Measurements from ENCODE around the gene APOC4. TPM values are rescaled to one million over a fixed set of nuclear protein-coding genes. Genes with fewer than 3 reads are reported as not detected.
"Not testable (repeated sequence)": the region's sequence is repeated elsewhere in the genome, so short reads cannot be mapped to it uniquely, and the experiment has no call there.

APOC4 gene
- total RNA-seq, 1 experiment from 2014 or later: not detected

DNA sequence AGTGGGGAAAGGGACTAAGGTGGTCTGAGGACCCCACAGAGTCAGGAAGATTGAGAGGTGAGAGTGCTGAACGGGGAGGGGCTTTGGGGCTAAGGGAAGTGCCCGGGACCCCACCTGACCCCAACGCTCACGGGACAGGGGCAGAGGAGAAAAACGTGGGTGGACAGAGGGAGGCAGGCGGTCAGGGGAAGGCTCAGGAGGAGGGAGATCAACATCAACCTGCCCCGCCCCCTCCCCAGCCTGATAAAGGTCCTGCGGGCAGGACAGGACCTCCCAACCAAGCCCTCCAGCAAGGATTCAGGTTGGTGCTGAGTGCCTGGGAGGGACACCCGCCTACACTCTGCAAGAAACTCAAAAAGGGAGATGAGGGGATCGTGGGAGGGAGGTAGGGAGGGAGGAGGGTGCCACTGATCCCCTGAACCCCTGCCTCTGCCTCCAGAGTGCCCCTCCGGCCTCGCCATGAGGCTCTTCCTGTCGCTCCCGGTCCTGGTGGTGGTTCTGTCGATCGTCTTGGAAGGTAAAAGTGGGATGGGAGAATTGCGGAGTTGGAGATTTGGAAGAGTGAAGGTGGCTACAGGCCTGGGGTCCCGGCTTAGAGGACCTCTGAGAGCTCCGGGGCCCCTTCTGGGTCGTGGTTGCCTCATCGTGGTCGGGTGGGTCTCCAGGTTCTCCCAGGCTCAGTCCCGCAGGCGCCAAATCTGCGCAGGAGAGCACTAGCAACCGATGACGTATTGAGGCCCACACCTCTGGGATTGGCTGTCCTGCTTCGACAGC, 27.4 kb upstream of the APOC4 start, which contains the start of gene APOC1:
Gene APOC1 (plus strand): TSS at position 176 of the 774 bp plus-strand sequence. CDS start 284 bp downstream, at position 460.
- DNase-seq (ENCODE audit: low spot score): not testable (repeated sequence)

DNA sequence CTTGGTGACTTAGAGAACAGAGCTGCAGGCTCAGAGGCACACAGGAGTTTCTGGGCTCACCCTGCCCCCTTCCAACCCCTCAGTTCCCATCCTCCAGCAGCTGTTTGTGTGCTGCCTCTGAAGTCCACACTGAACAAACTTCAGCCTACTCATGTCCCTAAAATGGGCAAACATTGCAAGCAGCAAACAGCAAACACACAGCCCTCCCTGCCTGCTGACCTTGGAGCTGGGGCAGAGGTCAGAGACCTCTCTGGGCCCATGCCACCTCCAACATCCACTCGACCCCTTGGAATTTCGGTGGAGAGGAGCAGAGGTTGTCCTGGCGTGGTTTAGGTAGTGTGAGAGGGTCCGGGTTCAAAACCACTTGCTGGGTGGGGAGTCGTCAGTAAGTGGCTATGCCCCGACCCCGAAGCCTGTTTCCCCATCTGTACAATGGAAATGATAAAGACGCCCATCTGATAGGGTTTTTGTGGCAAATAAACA, 17.8 kb upstream of the APOC4 start:
- no peak for DNase-seq (ENCODE audit: low spot score)

- DNase-seq (ENCODE audit: low spot score): peak; percentile 72
These were observed 16.7 kb upstream of the APOC4 start for GRCh38 chr19:44925114-44925891.

DNA sequence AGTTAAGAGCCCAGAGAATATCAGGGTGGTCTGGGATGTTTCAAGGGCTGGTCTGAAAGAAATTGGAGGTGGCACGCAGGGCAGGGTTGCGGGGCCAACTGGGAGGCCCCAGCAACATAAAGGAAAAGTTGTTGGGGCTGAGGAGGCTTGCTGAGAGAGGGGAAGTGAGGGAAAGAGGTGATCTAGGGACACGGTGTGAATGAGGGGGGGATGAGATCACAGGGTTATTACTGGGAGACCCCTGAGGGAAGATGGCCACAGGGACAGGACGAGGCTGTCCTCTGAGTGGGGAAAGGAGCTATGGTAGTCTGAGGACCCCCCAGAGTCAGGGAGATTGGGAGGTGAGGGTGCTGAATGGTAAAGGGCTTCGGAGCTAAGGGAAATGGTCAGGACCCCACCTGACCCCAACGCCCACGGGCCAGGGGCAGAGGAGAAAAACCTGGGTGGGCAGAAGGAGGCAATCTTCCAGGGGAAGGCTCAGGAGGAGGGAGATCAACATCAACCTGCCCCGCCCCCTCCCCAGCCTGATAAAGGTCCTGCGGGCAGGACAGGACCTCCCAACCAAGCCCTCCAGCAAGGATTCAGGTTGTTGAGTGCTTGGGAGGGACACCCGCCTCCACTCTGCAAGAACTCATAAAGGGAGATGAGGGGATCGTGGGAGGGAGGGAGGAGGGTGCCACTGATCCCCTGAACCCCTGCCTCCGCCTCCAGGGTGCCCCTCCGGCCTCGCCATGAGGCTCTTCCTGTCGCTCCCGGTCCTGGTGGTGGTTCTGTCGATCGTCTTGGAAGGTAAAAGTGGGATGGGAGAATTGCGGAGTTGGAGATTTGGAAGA, 15.6 kb upstream of the APOC4 start:
- DNase-seq (ENCODE audit: low spot score): not testable (repeated sequence)

GRCh38 chr19:44927746-44928145, 14.3 kb upstream of the APOC4 start:
- DNase-seq (ENCODE audit: low spot score): peak; percentile 76

DNA sequence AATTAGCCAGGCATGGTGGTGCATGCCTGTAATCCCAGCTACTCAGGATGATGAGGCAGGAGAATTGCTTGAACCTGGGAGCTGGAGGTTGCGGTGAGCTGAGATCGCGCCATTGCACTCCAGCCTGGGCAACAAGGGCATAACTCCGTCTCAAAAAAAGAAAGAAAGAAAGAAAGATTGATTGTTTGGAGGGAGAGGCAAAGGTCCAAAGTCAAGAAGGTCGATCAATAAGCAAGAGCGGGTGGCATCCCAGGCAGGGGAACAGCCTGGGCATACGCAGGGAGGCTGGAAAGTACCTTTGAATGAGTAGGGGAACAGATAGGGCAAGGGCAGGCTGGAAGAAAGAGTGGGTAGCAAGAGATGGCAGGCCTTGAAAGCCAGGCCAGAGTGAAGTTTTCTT, 11.9 kb upstream of the APOC4 start:
- DNase-seq (ENCODE audit: low spot score): no peak

DNA sequence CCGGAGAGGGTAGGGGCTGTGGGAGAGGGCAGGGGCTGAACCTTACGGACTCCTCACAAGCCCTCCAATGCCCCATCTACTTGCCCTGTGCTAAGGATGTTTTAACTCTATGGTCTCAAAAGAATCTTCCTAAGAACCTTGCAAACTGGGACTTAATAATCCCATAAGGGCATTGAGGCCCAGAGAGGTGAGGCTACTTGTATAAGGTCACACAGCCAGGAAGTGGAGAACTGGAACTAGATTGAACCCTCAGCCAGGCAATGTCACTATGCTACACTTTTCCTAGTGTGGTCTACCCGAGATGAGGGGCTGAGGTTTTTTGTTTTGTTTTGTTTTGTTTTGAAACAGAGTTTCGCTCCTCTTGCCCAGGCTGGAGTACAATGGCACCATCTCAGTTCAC, 10.5 kb upstream of the APOC4 start:
- DNase-seq (ENCODE audit: low spot score): no peak

GRCh38 chr19:44939668-44940067, 2.4 kb upstream of the APOC4 start:
- no peak for DNase-seq (ENCODE audit: low spot score)

DNA sequence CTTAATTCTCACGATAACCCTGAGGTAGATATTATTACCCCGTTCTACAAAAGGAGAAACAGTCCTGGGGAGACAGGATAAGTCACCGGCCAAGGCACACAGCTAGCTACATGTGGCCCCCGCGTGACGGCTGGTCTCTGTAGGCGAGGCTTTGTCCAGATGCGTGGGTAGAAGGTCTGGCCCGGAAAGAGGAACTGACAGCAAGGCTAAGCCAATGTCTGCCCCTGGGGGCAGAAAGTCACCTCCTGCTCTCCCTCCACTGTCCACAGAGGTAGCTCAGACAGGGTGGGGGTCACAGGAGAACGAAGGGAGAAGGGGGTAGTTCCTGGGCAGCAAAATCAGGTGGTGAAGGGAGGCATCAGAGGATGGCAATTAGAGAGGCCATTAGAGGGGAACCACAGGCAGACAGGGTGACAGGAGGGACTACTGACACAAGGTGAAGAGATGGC, 1.8 kb downstream of the APOC4 start:
- DNase-seq (ENCODE audit: low spot score): no peak

DNA sequence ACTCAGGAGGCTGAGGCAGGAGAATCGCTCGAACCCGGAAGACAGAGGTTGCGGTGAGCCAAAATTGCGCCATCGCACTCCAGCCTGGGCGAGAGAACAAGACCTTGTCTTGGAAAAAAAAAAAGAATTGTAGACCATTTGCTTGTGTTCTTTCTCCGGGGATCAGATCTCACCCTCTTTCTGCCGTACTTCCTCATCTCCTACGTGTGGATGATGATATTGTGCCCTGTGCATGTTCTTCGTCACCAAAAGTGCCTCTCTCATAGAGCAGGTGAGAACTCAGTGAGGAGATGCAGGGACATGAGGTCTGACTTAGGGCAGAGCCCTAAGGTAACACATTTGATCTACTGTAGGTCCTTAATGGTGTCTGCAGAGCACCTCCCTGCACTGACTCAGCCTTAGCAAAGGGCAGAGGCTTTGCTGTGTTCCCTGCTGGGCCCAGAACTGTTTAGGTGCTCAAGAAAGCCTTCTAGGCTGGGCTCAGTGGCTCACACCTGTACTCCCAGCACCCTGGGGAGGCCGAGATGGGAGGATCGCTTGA, 5.1 kb downstream of the APOC4 start:
- DNase-seq (ENCODE audit: low spot score): no peak

- DNase-seq (ENCODE audit: low spot score): no peak
These were observed 6.2 kb downstream of the APOC4 start for GRCh38 chr19:44948237-44948636.

- DNase-seq (ENCODE audit: low spot score): no peak
These were observed 6.8 kb downstream of the APOC4 start for GRCh38 chr19:44948763-44949374.

GRCh38 chr19:44949550-44949949, 7.5 kb downstream of the APOC4 start:
- DNase-seq (ENCODE audit: low spot score): no peak

DNA sequence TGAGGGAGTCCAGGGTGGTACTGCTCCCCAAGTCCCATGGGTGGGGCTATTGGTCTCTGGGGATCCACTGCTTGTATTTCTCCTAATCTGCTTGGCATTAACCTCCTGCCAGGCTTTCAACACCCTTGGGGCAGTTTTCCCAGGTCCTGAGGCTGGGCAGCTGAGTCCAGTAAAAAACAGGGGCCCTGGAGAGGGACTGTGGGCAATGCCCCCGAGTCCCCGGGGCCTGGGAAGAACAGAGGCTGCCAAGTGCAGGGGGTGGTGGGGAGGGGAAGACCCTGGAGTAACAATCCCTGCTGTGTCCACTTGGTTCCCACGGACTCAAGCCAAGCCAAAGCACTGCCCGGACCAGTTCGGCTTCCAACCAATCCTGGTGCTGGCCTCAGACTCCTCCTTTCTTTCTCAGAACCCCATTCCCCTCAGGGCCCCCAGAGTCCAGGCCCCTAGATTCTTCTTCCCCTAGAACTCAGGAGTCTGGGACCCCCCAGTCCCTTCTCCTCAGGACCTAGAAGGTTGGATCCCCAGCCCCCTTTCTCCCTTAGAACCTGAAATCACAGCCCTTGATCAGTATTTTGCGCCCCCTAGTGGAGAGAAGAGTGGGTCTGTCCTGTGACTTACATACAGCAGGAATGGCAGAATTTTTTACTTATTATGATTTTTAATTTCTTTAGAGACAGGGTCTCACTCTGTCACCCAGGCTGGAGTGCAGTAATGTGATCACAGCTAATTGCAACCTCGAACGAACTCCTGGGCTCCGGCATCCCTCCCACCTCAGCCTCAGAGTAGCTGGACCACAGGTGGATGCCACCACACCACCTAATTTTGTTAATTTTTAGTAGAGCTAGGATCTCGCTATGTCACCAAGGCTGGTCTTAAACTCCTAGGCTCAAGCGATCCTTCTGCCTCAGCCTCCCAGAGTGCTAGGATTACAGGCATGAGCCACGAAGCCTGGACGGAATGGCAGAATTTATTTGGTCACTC, 9.4 kb downstream of the APOC4 start:
- peak; percentile 48 for DNase-seq (ENCODE audit: low spot score)

- DNase-seq (ENCODE audit: low spot score): no peak
These were observed 12.2 kb downstream of the APOC4 start for GRCh38 chr19:44954278-44954648.

GRCh38 chr19:44954649-44955504, 12.8 kb downstream of the APOC4 start, which contains the start of gene CLPTM1:
Gene CLPTM1 (plus strand): TSS chr19:44955380. CDS start chr19:44955396, 16 bp downstream.
- DNase-seq (ENCODE audit: low spot score): peak; percentile 90

DNA sequence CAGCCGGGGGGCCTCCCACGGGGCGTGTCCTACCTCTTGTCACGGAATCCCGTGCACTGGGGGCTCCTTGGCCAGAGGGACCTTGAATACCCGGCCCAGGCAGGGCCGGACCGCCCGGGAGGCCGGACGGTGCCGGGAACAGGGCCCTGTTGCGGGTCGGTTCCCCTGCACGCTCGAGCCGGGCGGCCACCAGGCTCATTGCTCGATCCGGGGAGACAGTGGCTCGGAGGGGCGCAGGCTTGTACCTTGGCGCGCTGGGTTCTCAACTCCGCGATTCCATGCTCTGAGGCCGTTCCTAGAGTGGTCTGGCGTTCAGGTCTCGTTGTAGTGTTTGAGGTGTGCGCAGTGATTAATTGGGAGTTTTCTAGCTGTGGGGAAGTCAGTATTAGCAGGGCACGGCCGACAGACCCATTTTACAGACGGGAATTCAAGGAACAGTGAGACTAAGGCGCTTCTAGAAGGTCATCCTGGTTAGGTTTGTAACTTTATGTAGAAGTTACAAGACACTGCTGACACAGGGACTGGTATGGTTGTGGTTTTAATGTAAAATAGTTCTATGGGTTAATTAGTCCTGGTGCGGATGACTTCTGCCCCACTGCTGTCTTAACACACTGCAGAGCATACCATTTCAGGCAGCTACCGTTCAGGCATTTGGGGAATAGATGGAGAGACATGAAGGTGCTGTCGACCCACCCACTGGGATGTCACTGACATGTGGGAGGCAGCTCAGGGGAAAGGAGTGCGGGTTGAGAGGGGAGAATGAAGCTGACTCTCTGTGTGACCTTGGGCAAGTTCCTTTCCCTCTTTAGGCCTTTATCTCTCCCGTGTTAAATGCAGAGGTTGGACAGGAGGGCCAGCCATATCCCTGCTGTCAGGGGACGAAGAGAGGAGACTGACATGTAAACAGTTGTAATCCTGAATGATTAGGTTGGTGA, 13.7 kb downstream of the APOC4 start:
- DNase-seq (ENCODE audit: low spot score): no peak

GRCh38 chr19:44957526-44957925, 15.5 kb downstream of the APOC4 start:
- DNase-seq (ENCODE audit: low spot score): no peak

Data from H4 (cell line).